ENCODE measurements around the gene ESYT3.
A peak's percentile ranks its signal among the peaks of the same experiment; 100 is the strongest.
"Not testable (repeated sequence)": the region's sequence is repeated elsewhere in the genome, so short reads cannot be mapped to it uniquely, and the experiment has no call there.

Gene ESYT3

GRCh38 chr3:138461896-138462295 is 27.5 kb downstream of the ESYT3 start:
- DNase-seq, result no peak

- DNase-seq, result no peak
Observed at GRCh38 chr3:138463724-138464490, 29.5 kb downstream of the ESYT3 start.

- DNase-seq, result no peak
Observed at GRCh38 chr3:138464491-138464860, 30.1 kb downstream of the ESYT3 start.

- DNase-seq, result no peak
Observed at GRCh38 chr3:138465451-138465850, 31.0 kb downstream of the ESYT3 start.

- DNase-seq, result no peak
Observed at GRCh38 chr3:138465925-138466324, 31.5 kb downstream of the ESYT3 start.

GRCh38 chr3:138467931-138468330 is 33.5 kb downstream of the ESYT3 start:
- no peak for DNase-seq

- no peak for DNase-seq
Observed at GRCh38 chr3:138468451-138468850, 34.0 kb downstream of the ESYT3 start.

- DNase-seq, result no peak
Observed at GRCh38 chr3:138468886-138469285, 34.5 kb downstream of the ESYT3 start.

GRCh38 chr3:138469874-138470273 is 35.5 kb downstream of the ESYT3 start:
- DNase-seq, result no peak

- DNase-seq, result no peak
Observed at GRCh38 chr3:138470687-138471086, 36.3 kb downstream of the ESYT3 start.

GRCh38 chr3:138471481-138471880 is 37.1 kb downstream of the ESYT3 start:
- no peak for DNase-seq

- no peak for DNase-seq
Observed at GRCh38 chr3:138472141-138472825, 37.9 kb downstream of the ESYT3 start.

- DNase-seq, result no peak
Observed at GRCh38 chr3:138473391-138473790, 39.0 kb downstream of the ESYT3 start.

GRCh38 chr3:138474163-138474562 is 39.7 kb downstream of the ESYT3 start:
- DNase-seq, result no peak

GRCh38 chr3:138476526-138476925 is 42.1 kb downstream of the ESYT3 start:
- DNase-seq, result no peak

- DNase-seq, result no peak
Observed at GRCh38 chr3:138477120-138477519, 42.7 kb downstream of the ESYT3 start.

GRCh38 chr3:138477801-138478200 is 43.4 kb downstream of the ESYT3 start:
- DNase-seq, result no peak

GRCh38 chr3:138479438-138479863 is 45.0 kb downstream of the ESYT3 start:
- peak; percentile 64 for DNase-seq

- not testable (repeated sequence) for DNase-seq
Observed at GRCh38 chr3:138484672-138485071, 50.3 kb downstream of the ESYT3 start.

- not testable (repeated sequence) for DNase-seq
Observed at GRCh38 chr3:138486580-138486979, 52.2 kb downstream of the ESYT3 start.

- DNase-seq, result no peak
Observed at GRCh38 chr3:138491971-138492370, 57.6 kb downstream of the ESYT3 start.

GRCh38 chr3:138492980-138493675 is 58.7 kb downstream of the ESYT3 start:
- DNase-seq, result no peak

- DNase-seq, result peak; percentile 26
Observed at GRCh38 chr3:138493804-138494606, 59.6 kb downstream of the ESYT3 start.
